Upper lobe of left lung (tissue), 4 donors: ENCODE measurements around the gene ANO1.

Experiments used
- POLR2A ChIP-seq, 4 donors: fragments of 450-650 bp; IDR thresholded peaks; one replicate each; pipeline ENCODE4 v1.5.1; 2016 to 2017; ENCODE audit warnings: antibody characterized with exemption in 4 of 4, mild to moderate bottlenecking in 2 of 4
- POLR2AphosphoS5 ChIP-seq, 2 donors: sonication (generic); formaldehyde crosslinking; IDR thresholded peaks; one replicate each; pipeline ENCODE4 v1.5.1; 2017; ENCODE audit warnings: antibody characterized with exemption in 2 of 2
- TF ChIP-seq, protein P1 (sequence below), 6 experiments: fragments of 450-650 bp in 4 of 6; fragments of 200-600 bp in 2 of 6; sonication (generic) in 2 of 6; IDR thresholded peaks; one replicate each; pipeline ENCODE4 v1.5.1; 2016 to 2019; ENCODE audit warnings: antibody characterized with exemption in 6 of 6

DNA sequence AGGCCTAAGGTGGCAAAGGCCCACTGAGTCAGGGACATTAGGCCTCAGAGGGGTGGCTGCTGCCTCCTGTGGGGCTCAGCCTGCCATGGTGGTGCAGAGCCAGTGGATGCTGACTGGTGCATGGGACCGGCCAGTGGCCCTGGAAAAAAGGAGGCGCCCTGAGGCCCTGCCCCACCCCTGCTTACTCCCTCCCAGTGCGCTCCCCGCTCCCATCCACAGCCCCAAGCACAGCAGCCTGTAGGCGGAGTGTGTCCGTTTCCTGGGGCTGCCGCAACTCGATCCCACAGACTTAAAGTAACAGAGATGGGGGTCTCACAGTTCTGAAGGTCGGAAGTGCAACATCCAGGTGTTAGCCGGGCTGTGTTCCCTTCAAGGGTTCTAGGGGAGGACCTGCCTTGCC lies 86.6 kb downstream of the ANO1 start:
- TF ChIP-seq, protein P1, sequence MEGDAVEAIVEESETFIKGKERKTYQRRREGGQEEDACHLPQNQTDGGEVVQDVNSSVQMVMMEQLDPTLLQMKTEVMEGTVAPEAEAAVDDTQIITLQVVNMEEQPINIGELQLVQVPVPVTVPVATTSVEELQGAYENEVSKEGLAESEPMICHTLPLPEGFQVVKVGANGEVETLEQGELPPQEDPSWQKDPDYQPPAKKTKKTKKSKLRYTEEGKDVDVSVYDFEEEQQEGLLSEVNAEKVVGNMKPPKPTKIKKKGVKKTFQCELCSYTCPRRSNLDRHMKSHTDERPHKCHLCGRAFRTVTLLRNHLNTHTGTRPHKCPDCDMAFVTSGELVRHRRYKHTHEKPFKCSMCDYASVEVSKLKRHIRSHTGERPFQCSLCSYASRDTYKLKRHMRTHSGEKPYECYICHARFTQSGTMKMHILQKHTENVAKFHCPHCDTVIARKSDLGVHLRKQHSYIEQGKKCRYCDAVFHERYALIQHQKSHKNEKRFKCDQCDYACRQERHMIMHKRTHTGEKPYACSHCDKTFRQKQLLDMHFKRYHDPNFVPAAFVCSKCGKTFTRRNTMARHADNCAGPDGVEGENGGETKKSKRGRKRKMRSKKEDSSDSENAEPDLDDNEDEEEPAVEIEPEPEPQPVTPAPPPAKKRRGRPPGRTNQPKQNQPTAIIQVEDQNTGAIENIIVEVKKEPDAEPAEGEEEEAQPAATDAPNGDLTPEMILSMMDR (IDR thresholded peaks at IDR 0.05): no peak
- TF ChIP-seq POLR2A (IDR thresholded peaks at IDR 0.05): no peak
- TF ChIP-seq POLR2AphosphoS5 (IDR thresholded peaks at IDR 0.05): no peak
